ENCODE results near the gene CALN1.

DNA sequence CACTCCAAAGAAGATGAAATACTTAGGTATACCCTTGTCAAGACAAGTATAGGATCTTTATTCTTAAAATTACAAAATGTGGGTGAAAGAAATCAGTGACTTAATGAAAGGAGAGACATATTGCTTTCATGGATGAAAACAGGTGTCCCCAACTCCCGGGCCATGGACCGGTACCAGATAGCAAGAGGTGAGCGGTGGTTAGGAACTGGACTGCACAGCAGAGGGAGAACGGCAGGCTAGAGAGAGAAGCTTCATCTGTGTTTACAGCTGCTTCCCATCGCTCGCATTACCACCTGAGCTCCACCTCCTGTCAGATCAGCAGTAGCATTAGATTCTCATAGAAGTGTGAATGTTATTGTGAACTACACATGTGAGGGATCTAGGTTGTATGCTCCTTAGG lies 408.9 kb downstream of the CALN1 start:
- TF ChIP-seq GATA2 (IDR thresholded peaks at IDR 0.05; ENCODE audit: low read depth, low read length) (no peak), GATA3 (IDR thresholded peaks at IDR 0.05; ENCODE audit: low read depth, low read length) (no peak)

Measured in SH-SY5Y (cell line).